K562 (cell line): Measurements from ENCODE around the gene ING2. TPM values are rescaled to one million over a fixed set of nuclear protein-coding genes. Genes with fewer than 3 reads are reported as not detected.
A peak's percentile ranks its signal among the peaks of the same experiment; 100 is the strongest.

ENCODE experiments used
- ADNP ChIP-seq: fragments of 200-800 bp; sonication (Bioruptor generic); IDR thresholded peaks from 2 replicates; pipeline ENCODE4 v1.6.1; 2016; ENCODE audit warnings: missing genetic modification characterization, missing compliant biosample characterization
- CCAR2 ChIP-seq: fragments of 200-400 bp; formaldehyde crosslinking; IDR thresholded peaks from 2 replicates; pipeline ENCODE4 v1.6.1; 2017; ENCODE audit warnings: mild to moderate bottlenecking, low read depth, low read length
- CCNT2 ChIP-seq: IDR thresholded peaks from 2 replicates; pipeline ENCODE4 v1.6.1; 2011; ENCODE audit warnings: borderline replicate concordance, low read depth, mild to moderate bottlenecking, moderate library complexity, mixed read lengths, low read length; ENCODE audit not compliant: insufficient read length; ENCODE audit errors: extremely low read depth
- E2F3 ChIP-seq: fragments of 250-450 bp; sonication (Bioruptor Pico); IDR thresholded peaks from 2 replicates; pipeline ENCODE4 v1.4.0; 2020; ENCODE audit warnings: mild to moderate bottlenecking
- GTF2E2 ChIP-seq: fragments of 200-800 bp; sonication (Bioruptor generic); IDR thresholded peaks from 2 replicates; pipeline ENCODE4 v1.6.1; 2016; ENCODE audit warnings: missing genetic modification characterization, missing compliant biosample characterization
- IRF1 ChIP-seq: sonication (generic); formaldehyde crosslinking; IDR thresholded peaks from 2 replicates; pipeline ENCODE4 v1.8.0; 2022; ENCODE audit warnings: missing genetic modification reagents, mild to moderate bottlenecking, borderline replicate concordance
- IRF2 ChIP-seq: sonication (generic); formaldehyde crosslinking; IDR thresholded peaks from 2 replicates; pipeline ENCODE4 v1.8.1; 2022; ENCODE audit warnings: mild to moderate bottlenecking, missing genetic modification reagents
- JUN ChIP-seq, 2 experiments: sonication (generic) in 1 of 2; formaldehyde crosslinking in 1 of 2; IDR thresholded peaks; 2 replicates each; pipeline versions ENCODE4 v1.6.1 to v1.8.0; 2012 to 2022; ENCODE audit warnings: borderline replicate concordance in 2 of 2, mild to moderate bottlenecking in 2 of 2, improper control_type of control experiment in 1 of 2, low read depth in 1 of 2, low read length in 1 of 2, missing genetic modification reagents in 1 of 2
- KAT7 ChIP-seq: sonication (generic); formaldehyde crosslinking; IDR thresholded peaks from 2 replicates; pipeline ENCODE4 v1.8.0; 2022; ENCODE audit warnings: missing genetic modification reagents, mild to moderate bottlenecking, borderline replicate concordance
- KLF1 ChIP-seq: fragments of 450-650 bp; IDR thresholded peaks from 2 replicates; pipeline ENCODE4 v1.6.1; 2016; ENCODE audit warnings: missing genetic modification characterization, missing compliant biosample characterization
- KLF16 ChIP-seq: IDR thresholded peaks from 2 replicates; pipeline ENCODE4 v1.6.1; 2016; ENCODE audit warnings: antibody characterized with exemption
- MTA2 ChIP-seq: fragments of 450-650 bp; IDR thresholded peaks from 2 replicates; pipeline ENCODE4 v1.6.1; 2016; ENCODE audit warnings: low read depth
- MTF1 ChIP-seq: fragments of 250-450 bp; sonication (Bioruptor Pico); IDR thresholded peaks from 2 replicates; pipeline ENCODE4 v1.9.0; 2021; ENCODE audit warnings: moderate library complexity, mild to moderate bottlenecking, inconsistent platforms, borderline replicate concordance
- POLR2AphosphoS2 ChIP-seq: IDR thresholded peaks from 2 replicates; pipeline ENCODE4 v1.6.1; 2012; ENCODE audit warnings: low read length, improper control_type of control experiment
- POLR3G ChIP-seq: IDR thresholded peaks from 2 replicates; pipeline ENCODE4 v1.6.1; 2011; ENCODE audit not compliant: insufficient read length, insufficient replicate concordance; ENCODE audit errors: extremely low read depth
- SMAD1 ChIP-seq: fragments of 150-350 bp; IDR thresholded peaks from 2 replicates; pipeline ENCODE4 v1.6.1; 2014; ENCODE audit warnings: low read length, low read depth; ENCODE audit not compliant: partially characterized antibody
- TSHZ1 ChIP-seq: fragments of 250-450 bp; sonication (Bioruptor Pico); IDR thresholded peaks from 2 replicates; pipeline ENCODE4 v1.4.0; 2020; ENCODE audit warnings: mild to moderate bottlenecking, moderate library complexity
- ZEB2 ChIP-seq: fragments of 450-650 bp; IDR thresholded peaks from 2 replicates; pipeline ENCODE4 v1.6.1; 2016
- ZNF431 ChIP-seq: sonication (generic); formaldehyde crosslinking; IDR thresholded peaks from 2 replicates; pipeline ENCODE4 v1.8.0; 2022; ENCODE audit warnings: mild to moderate bottlenecking, missing genetic modification reagents
- ZNF699 ChIP-seq: fragments of 250-450 bp; sonication (Bioruptor Pico); IDR thresholded peaks from 2 replicates; pipeline ENCODE4 v1.8.0; 2021; ENCODE audit warnings: mild to moderate bottlenecking, moderate library complexity; ENCODE audit not compliant: insufficient replicate concordance
- ZNF717 ChIP-seq: fragments of 250-450 bp; sonication (Bioruptor Pico); IDR thresholded peaks from 2 replicates; pipeline ENCODE4 v1.5.0; 2021
- ZNF740 ChIP-seq, 3 experiments: fragments of 200-800 bp in 1 of 3; sonication (Bioruptor generic) in 1 of 3; sonication (generic) in 1 of 3; formaldehyde crosslinking in 1 of 3; IDR thresholded peaks; 2 replicates each; pipeline versions ENCODE4 v1.6.1 to v1.8.0; 2016 to 2022; ENCODE audit warnings: mild to moderate bottlenecking in 2 of 3, missing compliant biosample characterization in 2 of 3, missing genetic modification characterization in 2 of 3, missing genetic modification reagents in 1 of 3
- polyA plus RNA-seq, 8 experiments: library from polyadenylated mRNA; depleted of rRNA in 4 of 8; stranded (reverse) in 5 of 8; unstranded in 3 of 8; fragments of >200 nt; fragmentation: Nextera tagmentation in 2 of 8; fragmentation: Illumina TruSeq in 1 of 8; extraction: Ambion mirVana in 2 of 8; extraction: Trizol in 1 of 8; gene quantifications; 2 replicates each; pipeline versions ENCODE4 v1.2.1 to v1.2.3, GENCODE V29; 2011 to 2014; ENCODE audit warnings: inconsistent platforms in 1 of 8, missing spikeins in 1 of 8
- total RNA-seq, 7 experiments: library from RNA; depleted of rRNA in 6 of 7; stranded (reverse); fragments of >200 nt in 6 of 7; fragmentation: Illumina TruSeq in 2 of 7; extraction: Trizol in 2 of 7; gene quantifications; 2 replicates each; pipeline versions ENCODE4 v1.2.1 to v1.2.3, GENCODE V29; 2011 to 2021; ENCODE audit warnings: low replicate concordance in 1 of 7

Gene ING2
- total and polyA plus RNA-seq, 9 of the 15 experiments (the other 6 are each of a cell fraction or from before 2014, with no cell fraction given) = 2.9 to 21.4 (median 12.4) TPM

- no peak for TF ChIP-seq JUN (IDR thresholded peaks at IDR 0.05; ENCODE audit: borderline replicate concordance, low read depth, low read length)
- TF ChIP-seq JUN (CRISPR knock-in tag; IDR thresholded peaks at IDR 0.05; ENCODE audit: borderline replicate concordance) = no peak
- no peak for TF ChIP-seq KLF1
- TF ChIP-seq KLF16 = no peak
- TF ChIP-seq ADNP (tag) = no peak
- no peak for TF ChIP-seq IRF2 (CRISPR knock-in tag)
- no peak for TF ChIP-seq ZNF699
- 0 out of 2 replicates have a peak, but pooled peaks have one; percentile 31 for TF ChIP-seq ZNF740 (CRISPR knock-in tag; IDR thresholded peaks at IDR 0.05)
- TF ChIP-seq ZNF740 (tag; IDR thresholded peaks at IDR 0.05) = no peak
- peak; percentile 47 for TF ChIP-seq CCNT2
- TF ChIP-seq SMAD1 = peak; percentile 32
- TF ChIP-seq ZNF431 = no peak
- no peak for TF ChIP-seq ZNF717
- TF ChIP-seq E2F3 = no peak
- no peak for TF ChIP-seq POLR3G
- no peak for TF ChIP-seq MTF1
- no peak; the same call in 1 of the 2 replicates for TF ChIP-seq KAT7
- no peak for TF ChIP-seq CCAR2
- no peak for TF ChIP-seq TSHZ1 (CRISPR knock-in tag)
- no peak for TF ChIP-seq ZEB2
- TF ChIP-seq GTF2E2 (tag) = no peak
- no peak for TF ChIP-seq POLR2AphosphoS2
- TF ChIP-seq MTA2 = no peak
- no peak for TF ChIP-seq IRF1 (CRISPR knock-in tag)
Observed at GRCh38 chr4:183505611-183506388, 942 bp downstream of the ING2 start (continued).
